Ovary (tissue), 9 donors: Measurements from ENCODE around the gene KCNN4. TPM values are rescaled to one million over a fixed set of nuclear protein-coding genes. Genes with fewer than 3 reads are reported as not detected.

Experiments used
- DNase-seq, 5 donors: peaks; one replicate each; pipeline ENCODE4 v3.0.0-alpha.2; 2019 to 2020
- H3K27ac ChIP-seq, 2 donors: fragments of 200-600 bp; one replicate each; pipeline versions ENCODE4 v1.5.1 to v1.8.0; 2019 to 2022
- H3K27me3 ChIP-seq: fragments of 200-600 bp; one replicate; pipeline ENCODE4 v1.8.0; 2022
- H3K36me3 ChIP-seq: fragments of 200-600 bp; sonication (generic); one replicate; pipeline ENCODE4 v1.5.1; 2019
- H3K4me1 ChIP-seq: one replicate; pipeline ENCODE4 v1.8.1; 2013; ENCODE audit warnings: mild to moderate bottlenecking, moderate library complexity; ENCODE audit not compliant: insufficient read depth
- H3K4me3 ChIP-seq: fragments of 200-600 bp; sonication (generic); one replicate; pipeline ENCODE4 v1.5.1; 2017
- H3K9me3 ChIP-seq, 2 donors: fragments of 200-600 bp in 1 of 2; sonication (generic) in 1 of 2; one replicate each; pipeline versions ENCODE4 v1.5.1 to v1.8.1; 2013 to 2019; ENCODE audit warnings: mild to moderate bottlenecking in 1 of 2, moderate library complexity in 1 of 2
- EP300 ChIP-seq: sonication (generic); formaldehyde crosslinking; IDR thresholded peaks from one replicate; pipeline ENCODE4 v1.6.1; 2017; ENCODE audit warnings: antibody characterized with exemption
- POLR2A ChIP-seq: fragments of 450-650 bp; IDR thresholded peaks from one replicate; pipeline ENCODE4 v1.6.1; 2017; ENCODE audit warnings: antibody characterized with exemption, mild to moderate bottlenecking, moderate library complexity
- WGBS, 3 donors: extraction: QIAGEN DNeasy Blood & Tissue Kit in 1 of 3; methylation state at CpG; one replicate each; pipeline versions ENCODE4 v1.1.5 to v1.1.7; 2013 to 2017; 5-methylcytosine and 5-hydroxymethylcytosine counted together
- intact Hi-C, 4 donors: fragments of 100-400 bp; cut with DNase I; formaldehyde crosslinking; loops; one replicate each; pipeline versions ENCODE4 v1.11.0 to v1.15.1; 2022 to 2023
- polyA plus RNA-seq, 2 donors: library from polyadenylated mRNA; stranded (reverse); fragments of 200-250 nt in 1 of 2; fragments of 350-450 nt in 1 of 2; fragmentation: Illumina TruSeq in 1 of 2; extraction: RNeasy Lipid Tissue Mini Kit (QIAGEN cat#74804) in 1 of 2; gene quantifications; one replicate each; pipeline ENCODE4 v1.2.3, GENCODE V29; 2013 to 2014
- total RNA-seq, 7 donors: library from RNA; depleted of rRNA in 2 of 7; stranded (reverse); fragments of >200 nt in 2 of 7; fragmentation: NEBNext Ultra II Directional in 3 of 7; extraction: Animal tissue kit (Norgen Biotek cat#: 25700) in 3 of 7; gene quantifications; one replicate each; pipeline versions ENCODE4 v1.1.0 to v1.2.4, GENCODE V29; 2016 to 2023
- TF ChIP-seq, protein P1 (sequence below), 3 donors: fragments of 450-650 bp in 2 of 3; fragments of 200-600 bp in 1 of 3; IDR thresholded peaks; one replicate each; pipeline versions ENCODE4 v1.5.1 to v1.8.0; 2016 to 2022; ENCODE audit warnings: antibody characterized with exemption in 3 of 3, mild to moderate bottlenecking in 1 of 3
- donor health status: DM: no; HTN: no; CAD: no; lungs with moderate emphysema.
- donor health status: DM: no; HTN: no; CAD: no.
- donor health status: Bipolar disorder and iron deficiency.
- donor health status: DM: yes; HTN: yes; CAD: no.
- donor health status: DM: no; HTN: no; CAD: no.
- donor health status: DM: yes; HTN: yes; CAD: no.

Gene KCNN4
- total and polyA plus RNA-seq, 9 donors: 0.28 to 9.1 (median 2.5) TPM

DNA sequence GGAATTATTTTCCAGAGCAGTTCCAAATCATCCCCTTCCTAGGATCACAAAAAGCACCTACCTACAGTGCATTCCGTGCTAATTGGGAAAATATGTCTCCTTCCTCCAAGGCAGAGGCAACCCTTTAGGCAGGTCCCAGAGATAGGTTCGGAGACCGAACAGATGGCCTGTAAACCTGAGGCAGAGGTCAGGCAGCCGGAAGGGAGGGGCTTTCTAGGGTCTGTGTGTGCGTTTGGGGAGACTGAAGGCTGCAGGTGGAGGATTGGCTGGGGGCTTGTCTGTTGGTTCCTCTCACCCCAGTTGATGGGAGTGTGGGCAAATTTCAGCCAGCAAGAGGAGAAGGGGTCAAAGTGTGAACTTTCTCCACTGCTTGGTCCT is 7.1 kb downstream of the KCNN4 start:
- no peaks in the 10 kb centered on the region for H3K27me3 ChIP-seq
- DNase-seq: no peak
- intact Hi-C loops: no loop called here
- peaks cover 8% of the 10 kb centered on the region for H3K4me1 ChIP-seq
- H3K4me3 ChIP-seq: no peak overlapping the region
- TF ChIP-seq, protein P1, sequence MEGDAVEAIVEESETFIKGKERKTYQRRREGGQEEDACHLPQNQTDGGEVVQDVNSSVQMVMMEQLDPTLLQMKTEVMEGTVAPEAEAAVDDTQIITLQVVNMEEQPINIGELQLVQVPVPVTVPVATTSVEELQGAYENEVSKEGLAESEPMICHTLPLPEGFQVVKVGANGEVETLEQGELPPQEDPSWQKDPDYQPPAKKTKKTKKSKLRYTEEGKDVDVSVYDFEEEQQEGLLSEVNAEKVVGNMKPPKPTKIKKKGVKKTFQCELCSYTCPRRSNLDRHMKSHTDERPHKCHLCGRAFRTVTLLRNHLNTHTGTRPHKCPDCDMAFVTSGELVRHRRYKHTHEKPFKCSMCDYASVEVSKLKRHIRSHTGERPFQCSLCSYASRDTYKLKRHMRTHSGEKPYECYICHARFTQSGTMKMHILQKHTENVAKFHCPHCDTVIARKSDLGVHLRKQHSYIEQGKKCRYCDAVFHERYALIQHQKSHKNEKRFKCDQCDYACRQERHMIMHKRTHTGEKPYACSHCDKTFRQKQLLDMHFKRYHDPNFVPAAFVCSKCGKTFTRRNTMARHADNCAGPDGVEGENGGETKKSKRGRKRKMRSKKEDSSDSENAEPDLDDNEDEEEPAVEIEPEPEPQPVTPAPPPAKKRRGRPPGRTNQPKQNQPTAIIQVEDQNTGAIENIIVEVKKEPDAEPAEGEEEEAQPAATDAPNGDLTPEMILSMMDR (IDR thresholded peaks at IDR 0.05): no peak
- TF ChIP-seq POLR2A: no peak
- no peak for TF ChIP-seq EP300
- WGBS, 3 donors: 27 to 36% (median 36%) methylated on average over 5 of the region's 5 CpGs
- no peaks in the 10 kb centered on the region for H3K36me3 ChIP-seq
- H3K27ac ChIP-seq: no peak overlapping the region
- H3K9me3 ChIP-seq: no peaks in the 10 kb centered on the region

DNA sequence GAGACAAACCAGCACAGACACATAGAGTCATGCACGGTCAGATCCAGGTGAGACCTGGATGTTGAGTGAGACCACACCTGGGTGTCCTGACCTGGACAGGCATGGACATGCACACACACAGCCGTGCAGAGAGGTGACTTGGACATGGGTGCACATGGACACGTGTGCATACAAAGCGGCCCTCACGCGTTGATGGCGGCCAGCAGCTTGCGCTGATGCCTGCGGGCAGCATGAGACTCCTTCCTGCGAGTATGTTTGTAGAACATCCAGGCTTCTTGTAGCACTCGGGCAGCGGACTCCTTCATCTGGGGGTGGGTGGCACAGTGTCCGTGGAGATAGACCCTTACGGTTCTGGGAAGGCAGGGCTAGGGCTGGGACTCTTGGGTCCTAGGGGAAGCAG is 11.5 kb downstream of the KCNN4 start:
- H3K36me3 ChIP-seq: no peaks in the 10 kb centered on the region
- no peak overlapping the region for H3K4me3 ChIP-seq
- no peaks in the 10 kb centered on the region for H3K27me3 ChIP-seq
- DNase-seq: no peak
- intact Hi-C loops: no loop called here
- WGBS, 3 donors: 88 to 89% (median 89%) methylated on average over 12 to 14 of the region's 14 CpGs
- H3K9me3 ChIP-seq: no peaks in the 10 kb centered on the region
- TF ChIP-seq, protein P1 (IDR thresholded peaks at IDR 0.05): no peak
- TF ChIP-seq POLR2A (no peak), EP300 (no peak)
- peaks cover 3% of the 10 kb centered on the region for H3K4me1 ChIP-seq
- no peak overlapping the region for H3K27ac ChIP-seq

- TF ChIP-seq, protein P1 (IDR thresholded peaks at IDR 0.05): no peak
- TF ChIP-seq EP300 (no peak), POLR2A (no peak)
- DNase-seq: no peak
- 67 to 74% (median 67%) methylated on average over 15 of the region's 15 CpGs for WGBS, 3 donors
These were observed 12.3 kb downstream of the KCNN4 start for GRCh38 chr19:43768273-43769050.

DNA sequence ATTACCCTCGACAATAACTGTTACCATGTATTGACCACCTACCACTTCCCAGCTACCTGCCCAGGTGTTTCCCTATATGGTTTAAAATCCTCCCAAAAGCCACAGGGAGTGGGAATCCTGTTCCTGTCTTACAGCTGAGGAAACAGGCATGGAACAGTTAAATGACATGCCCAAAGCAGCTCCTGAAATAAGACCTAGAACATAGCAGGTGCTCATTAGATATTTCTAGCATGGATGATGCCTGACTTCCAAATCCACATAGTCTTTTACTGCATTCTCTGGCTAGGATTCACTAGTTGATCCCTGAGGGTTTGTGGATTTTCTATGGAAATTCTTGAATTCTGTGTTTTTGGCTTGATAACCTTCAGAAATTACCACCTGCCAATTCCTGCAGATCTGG is 13.0 kb downstream of the KCNN4 start:
- H3K4me3 ChIP-seq: no peak overlapping the region
- TF ChIP-seq EP300 (no peak), POLR2A (no peak)
- TF ChIP-seq, protein P1 (IDR thresholded peaks at IDR 0.05): no peak
- no peaks in the 10 kb centered on the region for H3K4me1 ChIP-seq
- DNase-seq: no peak
- no peaks in the 10 kb centered on the region for H3K27me3 ChIP-seq
- 75 to 79% (median 78%) methylated on average over 1 of the region's 1 CpG for WGBS, 3 donors
- no peaks in the 10 kb centered on the region for H3K9me3 ChIP-seq
- no peak overlapping the region for H3K27ac ChIP-seq
- intact Hi-C loops: no loop called here
- H3K36me3 ChIP-seq: no peaks in the 10 kb centered on the region

More at GRCh38 chr19:43768273-43769050, 12.3 kb downstream of the KCNN4 start:
- H3K4me3 ChIP-seq: no peak overlapping the region
- H3K27me3 ChIP-seq: no peaks in the 10 kb centered on the region
- H3K27ac ChIP-seq: no peak overlapping the region
- H3K9me3 ChIP-seq: no peaks in the 10 kb centered on the region
- intact Hi-C loops: no loop called here
- no peaks in the 10 kb centered on the region for H3K4me1 ChIP-seq
- H3K36me3 ChIP-seq: no peaks in the 10 kb centered on the region
